Activated CD4-positive, alpha-beta T cell treated with anti-CD3 and anti-CD28 coated beads, Interleukin-2, amount 50 U/mL, for 1 hour (primary cell): Measurements from ENCODE around the gene RGMA.
"Not testable (repeated sequence)": the region's sequence is repeated elsewhere in the genome, so short reads cannot be mapped to it uniquely, and the experiment has no call there.

Experiments used
- DNase-seq: peaks from one replicate; pipeline ENCODE4 v3.0.0-alpha.2; 2020

RGMA gene

DNA sequence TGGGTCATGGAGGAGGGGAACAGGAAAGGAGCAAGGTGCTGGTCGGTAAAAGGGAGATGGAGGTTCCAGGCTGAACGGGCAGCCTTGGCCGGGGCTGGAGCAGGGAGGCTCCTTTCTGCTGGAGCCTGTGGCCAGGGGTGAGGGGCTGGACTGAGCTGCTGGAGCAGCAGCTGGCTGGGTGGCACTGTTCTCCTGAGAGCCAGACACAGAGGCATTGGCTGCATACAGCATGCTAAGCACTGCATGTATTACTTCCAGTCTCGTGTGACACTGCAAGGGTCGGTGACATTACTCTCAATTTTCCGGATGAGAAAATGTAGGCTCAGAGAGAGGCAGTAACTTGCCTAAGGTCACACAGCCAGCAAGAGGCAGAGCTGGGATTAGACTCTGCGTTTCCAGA, 42.3 kb downstream of the RGMA start:
- no peak for DNase-seq

DNA sequence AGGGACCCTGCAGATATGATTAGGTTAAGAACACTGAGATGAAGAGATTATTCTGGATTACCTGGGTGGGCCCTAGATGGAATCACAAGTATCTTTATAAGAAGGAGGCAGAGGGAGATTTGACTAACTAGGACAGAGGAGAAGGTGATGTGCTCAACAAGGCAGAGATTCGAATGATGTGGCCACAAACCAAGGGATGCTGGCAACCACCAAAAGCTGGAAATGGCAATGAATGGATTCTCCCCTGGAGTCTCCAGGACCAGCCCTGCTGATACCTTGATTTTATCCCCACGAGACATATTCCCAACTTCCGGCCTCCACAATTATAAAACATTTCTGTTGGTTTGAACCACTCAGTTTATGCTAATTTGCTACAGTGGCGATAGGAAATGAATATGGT, 42.9 kb downstream of the RGMA start:
- no peak for DNase-seq

DNA sequence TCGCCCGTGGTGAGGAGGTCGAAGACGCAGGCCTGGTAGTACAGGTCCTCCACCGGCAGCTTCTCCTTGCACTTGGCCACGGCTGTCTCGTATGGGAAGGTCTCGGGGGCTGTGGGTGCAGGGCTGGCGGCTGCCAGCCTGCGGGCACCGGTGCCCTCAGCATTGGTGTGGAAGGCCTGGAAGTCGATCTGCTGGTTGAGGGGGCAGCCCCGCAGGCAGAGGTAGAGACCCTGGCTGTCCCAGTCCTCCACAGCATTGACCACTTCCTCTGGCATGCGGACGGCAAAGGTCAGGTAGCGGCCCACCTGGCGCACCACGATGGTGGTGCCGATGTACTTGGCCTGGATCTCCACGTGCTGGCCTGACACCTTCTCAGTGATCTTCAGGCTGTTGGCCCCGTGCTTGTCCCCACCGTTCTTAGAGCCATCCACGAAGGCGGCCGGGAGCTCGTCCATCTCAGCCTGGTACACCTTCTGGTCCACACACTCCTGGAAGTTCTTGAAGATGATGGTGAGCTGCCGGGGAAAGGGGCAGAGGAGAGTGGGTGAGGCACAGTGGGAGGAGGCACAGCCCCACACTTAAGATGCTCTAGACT, 43.7 kb downstream of the RGMA start:
- DNase-seq = no peak

DNA sequence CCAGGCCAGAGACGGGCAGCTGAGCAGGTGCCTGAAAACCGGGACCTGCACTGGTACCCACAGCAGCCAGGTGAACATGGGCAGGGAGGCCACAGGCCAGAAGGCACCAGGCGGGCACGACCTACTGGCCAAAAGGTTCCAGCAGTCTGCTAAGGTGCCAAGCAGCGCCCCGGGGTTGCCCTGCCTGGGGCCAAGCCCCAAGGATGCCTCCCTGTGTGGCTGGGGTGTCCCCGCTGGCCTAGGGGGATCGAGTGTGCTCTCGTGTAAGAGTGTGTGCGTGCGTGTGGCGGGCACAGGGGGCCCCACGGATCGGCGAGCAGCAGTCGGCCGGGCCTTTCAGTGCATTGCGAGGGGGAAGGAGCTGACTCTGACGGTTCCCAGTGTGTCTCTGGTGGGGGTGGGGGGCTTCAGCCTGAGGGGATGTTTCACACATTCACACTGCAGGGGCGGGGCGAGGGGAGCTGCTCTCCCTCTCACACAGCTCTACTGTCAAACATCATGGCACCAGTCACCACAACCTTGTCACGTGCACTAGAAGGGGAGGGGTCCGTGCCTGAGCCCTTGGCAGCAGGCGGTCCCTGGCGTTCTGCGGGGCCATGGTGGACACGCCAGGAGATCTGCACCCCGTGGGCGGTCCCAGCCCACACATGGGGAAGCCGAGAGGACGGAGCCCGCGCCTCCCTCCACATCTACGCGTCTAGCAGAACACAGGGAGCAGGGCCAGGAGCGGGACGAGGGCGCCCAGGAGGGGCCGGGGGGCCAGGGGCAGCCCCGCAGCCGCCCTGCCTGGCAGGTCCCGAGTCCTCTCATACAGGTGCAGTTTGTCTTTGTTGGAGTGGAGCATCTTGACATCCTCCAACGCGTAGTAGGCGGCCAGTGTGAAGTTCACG, 44.5 kb downstream of the RGMA start:
- DNase-seq = no peak

DNA sequence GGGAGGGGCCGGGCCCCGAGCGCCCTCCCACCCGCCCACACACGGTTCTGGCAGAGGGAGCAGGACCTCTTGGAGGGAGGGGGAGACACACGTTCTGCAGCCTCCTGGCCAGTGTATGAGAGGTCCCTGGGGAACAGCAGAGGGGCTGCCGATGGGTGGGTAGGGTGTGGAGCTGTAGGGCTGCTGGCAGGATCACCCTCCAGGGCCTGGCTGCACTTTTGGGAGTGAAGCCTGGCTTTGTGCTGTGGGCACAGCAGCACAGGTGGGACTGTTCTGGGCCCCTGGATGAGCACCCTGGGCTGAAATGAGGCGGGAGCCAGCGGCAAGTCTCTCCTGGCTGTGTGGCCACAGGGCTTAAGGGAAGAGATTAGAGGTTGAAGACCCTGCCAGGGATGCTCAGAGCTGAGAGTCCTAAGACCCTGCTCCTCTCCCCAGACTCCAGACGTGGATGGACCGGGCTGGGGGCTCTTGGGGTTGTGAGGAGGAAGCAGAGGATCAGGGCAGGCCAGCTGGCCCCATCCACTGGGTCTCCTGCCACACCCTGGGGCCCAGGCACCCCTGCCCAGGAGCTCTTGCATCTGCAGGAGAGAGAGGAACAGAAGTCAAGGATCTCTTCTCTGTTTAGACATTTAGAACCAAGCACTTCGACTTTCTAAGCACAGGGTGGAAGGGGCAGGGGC, 45.2 kb downstream of the RGMA start:
- DNase-seq = no peak

DNA sequence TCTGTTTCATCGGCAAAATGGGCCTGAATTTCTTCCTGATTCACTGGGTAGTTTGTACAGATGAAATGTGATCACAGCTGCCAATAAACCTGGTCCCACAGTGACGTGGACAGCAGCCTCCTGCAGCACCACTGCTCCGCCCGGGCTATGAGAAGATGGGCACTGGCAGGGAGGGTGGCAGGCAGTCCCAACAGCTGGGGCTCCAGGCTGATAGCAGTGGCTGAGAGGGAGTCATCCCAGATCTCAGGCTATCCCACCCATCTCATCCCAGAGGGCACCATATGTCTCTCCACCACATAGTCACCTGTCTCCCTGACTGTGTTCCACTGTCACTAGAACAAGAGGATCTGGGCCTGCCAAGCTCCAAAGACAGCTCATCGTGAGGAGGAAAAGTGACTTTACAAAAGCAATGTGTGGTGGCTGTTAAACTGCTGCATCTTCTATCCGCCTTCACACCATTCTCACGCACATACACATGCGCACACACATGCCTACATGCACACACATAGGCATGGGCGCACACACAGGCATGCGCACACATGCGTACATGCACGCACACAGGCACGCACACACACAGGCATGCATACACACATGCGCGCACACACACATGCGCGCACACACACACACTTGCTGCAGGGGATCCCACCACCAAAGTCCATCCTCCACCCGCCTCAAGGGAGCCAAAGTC, 46.2 kb downstream of the RGMA start:
- no peak for DNase-seq

DNA sequence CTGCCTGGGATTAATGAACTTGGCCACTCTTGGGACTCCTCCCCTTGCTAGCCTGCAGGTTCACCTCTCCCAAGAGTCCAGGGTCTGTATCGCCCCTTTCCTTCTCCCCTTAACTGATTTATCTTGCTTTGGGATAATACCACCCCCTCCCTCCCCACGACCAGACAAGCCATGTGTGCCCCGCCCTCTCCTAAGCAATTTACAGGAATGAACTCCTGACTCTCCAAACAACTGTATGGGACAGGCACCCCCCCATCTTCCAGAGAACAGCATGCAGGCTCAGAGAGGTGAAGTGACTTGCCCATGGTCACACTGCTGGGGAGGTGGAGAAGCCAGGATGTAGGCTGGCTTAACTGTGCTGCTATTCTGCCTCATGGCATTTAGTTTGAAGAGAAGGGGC, 46.8 kb downstream of the RGMA start:
- DNase-seq = no peak

DNA sequence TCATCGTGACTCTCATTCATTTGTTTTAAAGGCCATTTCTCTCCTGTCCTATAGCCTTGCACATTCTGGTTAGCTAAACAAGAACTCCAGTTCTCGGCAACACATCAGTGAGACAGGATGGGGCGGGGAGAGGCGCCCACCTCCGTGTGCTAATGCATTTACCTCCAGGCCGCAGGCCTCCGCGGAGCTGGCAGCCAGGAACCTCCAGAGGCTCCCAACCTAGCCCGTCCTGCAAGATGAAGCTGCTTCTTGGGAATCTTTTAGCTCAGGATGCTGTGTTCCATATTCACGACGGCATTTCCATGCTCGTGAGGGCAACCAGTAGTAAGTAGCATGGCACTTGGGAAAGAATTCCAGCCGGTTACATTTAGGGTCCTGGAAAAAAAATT, 47.9 kb downstream of the RGMA start:
- no peak for DNase-seq

DNA sequence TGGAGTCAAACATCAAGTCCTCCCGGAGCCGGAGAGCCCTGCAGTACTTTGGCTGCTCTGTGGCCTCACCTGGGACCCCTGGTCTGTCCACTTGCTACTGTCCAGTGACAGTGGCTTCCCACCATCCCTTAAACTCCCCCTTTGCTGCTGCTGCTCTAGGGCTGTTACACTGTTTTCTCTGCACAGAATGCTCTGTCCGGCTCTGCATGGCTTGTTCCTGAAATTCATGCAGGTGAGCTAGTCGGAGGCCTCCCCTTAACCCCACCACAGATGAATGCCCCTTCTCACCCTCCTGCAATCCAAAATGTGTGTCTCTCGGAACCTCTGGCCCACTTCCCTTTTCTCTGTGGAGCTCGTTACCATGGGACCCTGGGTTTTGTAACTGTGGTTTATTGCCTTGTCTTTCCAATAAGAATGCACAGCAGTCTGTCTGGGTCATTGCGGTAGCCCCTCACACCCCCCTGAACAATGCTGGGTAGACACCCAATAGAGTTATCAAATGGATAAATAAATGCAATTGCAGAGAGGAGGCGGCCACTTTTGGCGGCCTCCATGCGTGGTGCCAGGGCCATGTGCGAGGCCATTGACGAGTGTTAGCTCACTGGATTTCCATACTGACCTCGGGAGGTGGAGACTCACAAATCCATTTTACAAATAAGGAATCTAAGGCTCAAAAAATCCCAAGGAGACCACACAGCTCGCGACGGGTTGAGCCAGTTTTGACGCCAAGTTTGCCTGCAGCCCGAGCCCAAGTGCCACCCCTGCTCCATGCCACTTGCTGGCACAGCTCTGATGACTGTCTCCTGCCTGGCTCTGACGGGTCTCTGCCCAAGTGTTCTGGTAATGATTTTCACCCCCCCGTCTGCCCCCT, 48.5 kb downstream of the RGMA start:
- no peak for DNase-seq

DNA sequence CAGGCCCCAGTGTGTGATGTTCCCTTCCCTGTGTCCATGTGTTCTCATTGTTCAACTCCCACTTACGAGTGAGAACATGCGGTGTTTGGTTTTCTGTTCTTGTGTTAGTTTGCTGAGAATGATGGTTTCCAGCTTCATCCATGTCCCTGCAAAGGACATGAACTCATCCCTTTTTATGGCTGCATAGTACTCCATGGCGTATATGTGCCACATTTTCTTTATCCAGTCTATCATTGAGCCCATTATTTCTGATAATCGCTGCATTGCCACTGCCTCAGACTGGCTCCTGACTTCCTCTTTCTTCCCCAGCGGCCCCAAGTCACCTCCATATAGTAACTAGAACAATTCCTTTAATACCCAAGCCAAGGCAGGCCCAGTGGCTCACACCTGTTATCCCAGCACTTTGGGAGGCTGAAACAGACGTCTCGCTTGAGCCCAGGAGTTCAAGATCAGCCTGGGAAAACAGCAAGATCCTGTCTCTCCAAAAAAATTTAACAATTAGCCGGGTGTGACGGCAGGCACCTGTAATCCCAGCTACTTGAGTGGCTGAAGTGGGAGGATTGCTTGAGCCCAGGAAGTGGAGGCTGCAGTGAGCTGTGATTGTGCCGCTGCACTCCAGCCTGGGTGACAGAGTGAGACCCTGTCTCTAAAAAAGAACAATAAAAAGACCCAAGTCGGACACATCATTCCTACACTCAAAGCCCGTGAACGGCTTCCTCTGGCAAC, 49.3 kb downstream of the RGMA start:
- DNase-seq = not testable (repeated sequence)

DNA sequence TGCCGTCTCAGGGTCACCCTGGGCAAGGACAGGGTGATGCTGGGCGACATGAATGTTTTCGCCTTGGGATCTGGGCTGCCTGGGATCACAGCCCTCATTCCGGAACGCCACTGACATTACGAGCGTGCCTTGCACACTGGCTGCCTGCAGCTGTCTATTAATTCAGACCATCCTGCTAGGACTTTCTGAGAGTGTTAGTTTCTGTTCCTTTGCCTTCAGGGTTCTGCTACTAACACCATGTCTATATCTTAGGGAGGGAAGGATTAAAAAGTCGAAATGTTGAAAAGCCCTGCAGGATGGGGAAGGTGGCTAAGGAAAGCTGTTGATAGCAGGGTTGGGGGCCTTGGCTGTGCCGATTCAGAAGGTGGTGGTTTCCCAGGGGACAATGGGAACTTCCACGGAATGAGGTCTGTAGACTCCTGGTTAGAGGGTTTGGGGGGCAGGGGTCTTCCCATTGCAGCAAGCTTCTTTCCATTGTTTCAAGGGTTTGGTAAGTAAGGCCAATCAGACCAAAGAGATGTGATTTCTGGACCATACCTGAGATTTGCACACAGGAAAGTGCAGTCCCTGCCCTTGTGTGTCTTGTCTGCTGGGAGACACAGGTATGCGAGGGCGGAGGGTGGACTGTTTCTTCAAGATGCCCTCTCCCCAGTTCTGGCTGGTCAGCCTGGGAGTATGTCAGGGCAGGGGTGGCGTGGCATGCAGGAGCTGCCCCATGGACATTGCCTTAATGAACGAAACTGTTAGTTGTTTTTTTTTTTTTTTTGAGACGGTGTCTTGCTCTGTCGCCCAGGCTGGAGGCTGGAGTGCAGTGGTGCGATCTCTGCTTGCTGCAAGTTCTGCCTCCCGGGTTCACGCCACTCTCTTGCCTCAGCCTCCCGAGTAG, 50.9 kb downstream of the RGMA start:
- no peak for DNase-seq

DNA sequence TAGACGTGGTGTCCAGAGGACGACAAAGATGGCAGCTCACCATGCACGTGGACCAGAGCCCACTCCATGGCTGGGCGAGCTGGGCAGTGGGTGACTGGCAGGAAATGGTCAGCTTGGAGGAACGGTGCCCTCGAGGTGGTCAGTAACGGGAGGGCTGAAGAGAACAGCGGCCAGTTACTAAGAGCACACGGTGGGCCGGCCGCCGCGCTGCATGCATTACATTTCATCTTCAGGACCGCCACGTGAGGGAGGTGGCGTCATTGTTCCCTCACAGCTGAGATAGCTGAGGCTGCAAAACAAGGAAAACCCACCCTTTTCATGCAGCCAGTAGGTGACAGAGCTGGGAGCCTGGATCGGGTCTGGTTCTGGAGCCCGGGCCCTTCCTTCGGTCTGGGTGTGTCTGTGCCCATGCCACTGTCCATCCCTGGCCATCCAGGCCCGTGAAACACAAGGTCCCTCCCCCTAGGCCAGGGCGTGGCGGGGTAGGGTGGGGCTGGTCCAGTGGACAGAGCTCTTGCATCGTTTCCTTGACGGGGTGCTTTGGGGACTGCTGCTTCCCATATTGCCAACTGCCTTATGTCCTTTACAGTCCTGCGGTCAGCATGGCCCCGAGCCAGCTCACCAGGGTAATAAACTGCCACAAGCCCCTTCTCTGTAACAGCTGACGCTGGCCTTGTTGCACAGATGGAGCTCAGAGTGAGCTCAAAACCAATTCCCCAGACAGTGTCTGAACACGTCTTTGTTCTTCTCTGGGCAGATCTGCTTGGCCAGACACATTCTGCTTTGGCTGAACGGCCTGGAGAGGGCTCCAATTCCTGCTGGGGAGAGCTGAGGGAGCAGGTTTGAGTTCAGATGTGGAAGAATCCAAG, 51.8 kb downstream of the RGMA start:
- no peak for DNase-seq

DNA sequence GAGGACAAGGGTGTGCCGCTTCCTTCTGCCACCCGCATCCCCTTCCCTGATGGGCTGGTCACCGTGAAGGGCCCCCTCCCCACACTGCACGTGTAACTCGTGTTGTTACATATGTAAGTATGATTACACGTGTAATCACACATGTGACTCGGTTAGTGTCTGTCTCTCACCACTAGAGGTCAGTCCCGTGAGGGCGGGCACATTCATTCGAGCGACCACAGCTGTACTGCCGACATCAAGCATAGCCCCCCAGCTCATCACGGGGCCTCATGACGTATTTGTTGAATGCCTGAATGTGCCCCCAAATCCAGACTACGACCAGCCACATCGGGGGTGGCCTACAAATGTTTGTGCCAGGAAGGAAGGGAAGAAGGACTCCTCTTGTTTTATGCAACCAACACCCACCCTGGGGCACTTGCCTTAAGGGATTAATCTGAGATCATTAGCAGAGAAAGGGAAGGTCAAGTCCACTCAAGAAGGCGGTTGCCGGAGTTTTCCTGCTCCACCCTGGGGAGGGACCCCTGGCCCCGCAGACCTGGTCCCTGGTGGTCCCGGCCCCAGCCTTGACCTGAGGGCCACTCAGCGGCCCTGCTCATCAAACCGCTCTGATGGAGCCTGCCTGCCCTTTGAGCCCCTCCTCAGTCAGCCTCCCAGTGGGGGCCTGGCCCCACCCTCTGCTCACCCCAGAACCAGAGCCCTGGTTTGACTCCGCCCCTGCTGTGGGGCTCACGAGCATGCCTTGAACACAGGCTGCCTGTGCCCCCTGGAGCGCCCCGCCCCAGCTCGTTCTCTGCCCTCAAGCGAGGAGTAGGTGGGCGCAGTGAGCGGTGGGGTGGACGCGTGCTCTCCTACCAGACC, 52.8 kb downstream of the RGMA start:
- peak; percentile 35 for DNase-seq

DNA sequence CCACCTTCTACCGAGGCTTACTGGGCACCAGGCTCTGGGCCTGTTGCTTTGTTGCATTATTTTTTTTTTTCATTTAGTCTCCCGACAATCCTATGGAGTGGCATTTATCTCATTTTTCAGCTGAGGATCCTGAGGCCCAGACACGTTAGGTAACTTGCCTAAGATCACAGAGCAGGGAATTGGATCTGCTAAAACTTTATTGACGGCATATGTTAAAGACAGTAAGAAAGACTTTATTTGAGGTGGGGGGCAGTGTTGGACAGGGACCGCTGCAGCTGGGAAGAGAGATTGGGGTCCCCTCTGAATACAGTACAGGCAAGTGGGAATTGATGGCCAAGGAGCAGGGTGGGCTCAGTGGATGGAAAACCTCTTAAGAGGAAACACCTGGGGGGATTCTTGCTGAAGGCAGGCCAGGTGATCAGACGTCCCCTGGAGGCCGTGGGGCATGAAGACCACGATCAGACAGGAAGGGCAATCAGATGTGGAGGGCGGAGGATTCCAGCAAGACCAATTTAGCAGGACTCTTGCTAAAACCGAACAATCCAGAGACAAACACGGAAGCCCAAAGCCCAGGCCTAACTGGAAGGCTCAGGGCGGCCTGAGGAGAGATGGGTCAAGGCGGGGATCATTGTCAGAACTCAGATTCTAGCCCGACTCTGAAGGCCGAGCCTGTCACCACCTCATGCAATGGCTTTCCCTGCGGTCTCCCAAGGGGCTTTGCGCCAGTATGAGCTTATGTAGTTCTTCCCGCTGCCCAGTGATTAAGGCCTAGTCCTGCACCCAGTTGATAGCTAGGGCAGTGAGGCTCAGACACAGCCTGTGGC, 53.7 kb downstream of the RGMA start:
- no peak for DNase-seq

DNA sequence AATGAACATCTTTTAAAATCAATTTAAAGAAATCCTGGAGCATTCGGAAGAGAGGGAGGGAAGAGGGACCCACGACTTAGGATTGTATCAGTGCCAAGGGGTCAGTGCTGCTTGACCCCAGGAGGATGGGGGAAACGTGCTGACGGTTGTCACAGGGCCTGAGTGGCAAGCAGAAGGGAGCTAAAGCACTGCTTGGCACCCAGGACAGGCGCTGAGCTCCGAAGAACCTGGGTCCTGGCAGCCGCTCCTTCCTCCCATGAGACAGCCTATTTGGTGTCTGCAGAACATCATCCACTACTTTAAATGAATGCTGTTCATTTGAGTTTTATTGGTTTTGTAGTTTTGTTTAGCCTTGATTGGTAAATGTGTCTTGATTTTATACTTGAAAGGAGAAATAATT, 54.5 kb downstream of the RGMA start:
- DNase-seq = no peak

DNA sequence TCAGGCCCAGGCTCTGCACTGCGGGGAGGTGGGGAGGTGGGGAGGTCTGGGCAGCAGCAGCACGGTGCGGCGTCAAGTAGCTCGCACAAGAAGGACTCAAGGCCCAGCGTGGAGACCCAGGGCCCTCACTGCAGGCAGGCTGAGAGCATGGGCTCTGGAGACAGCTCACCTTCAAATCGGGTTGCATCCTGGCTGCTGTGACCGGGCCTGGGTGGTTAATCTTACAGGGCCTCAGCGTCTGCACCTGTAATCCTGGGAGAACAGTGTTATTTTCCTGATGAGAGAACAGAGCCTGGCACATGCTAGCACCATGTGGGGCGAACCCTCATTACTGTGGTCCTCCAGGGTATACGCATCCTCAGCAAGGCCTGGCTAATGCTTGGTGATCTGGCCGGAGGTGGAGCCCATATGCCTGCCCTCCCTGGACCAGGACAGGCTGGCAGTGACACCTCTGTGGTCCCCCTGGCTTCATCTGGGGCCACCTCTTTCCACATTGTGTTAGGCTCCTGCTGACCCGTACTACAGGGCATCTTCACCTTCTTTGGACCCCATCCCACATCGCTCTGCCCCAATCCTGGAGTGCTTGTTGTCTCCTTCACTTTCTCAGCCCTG, 55.5 kb downstream of the RGMA start:
- no peak for DNase-seq

DNA sequence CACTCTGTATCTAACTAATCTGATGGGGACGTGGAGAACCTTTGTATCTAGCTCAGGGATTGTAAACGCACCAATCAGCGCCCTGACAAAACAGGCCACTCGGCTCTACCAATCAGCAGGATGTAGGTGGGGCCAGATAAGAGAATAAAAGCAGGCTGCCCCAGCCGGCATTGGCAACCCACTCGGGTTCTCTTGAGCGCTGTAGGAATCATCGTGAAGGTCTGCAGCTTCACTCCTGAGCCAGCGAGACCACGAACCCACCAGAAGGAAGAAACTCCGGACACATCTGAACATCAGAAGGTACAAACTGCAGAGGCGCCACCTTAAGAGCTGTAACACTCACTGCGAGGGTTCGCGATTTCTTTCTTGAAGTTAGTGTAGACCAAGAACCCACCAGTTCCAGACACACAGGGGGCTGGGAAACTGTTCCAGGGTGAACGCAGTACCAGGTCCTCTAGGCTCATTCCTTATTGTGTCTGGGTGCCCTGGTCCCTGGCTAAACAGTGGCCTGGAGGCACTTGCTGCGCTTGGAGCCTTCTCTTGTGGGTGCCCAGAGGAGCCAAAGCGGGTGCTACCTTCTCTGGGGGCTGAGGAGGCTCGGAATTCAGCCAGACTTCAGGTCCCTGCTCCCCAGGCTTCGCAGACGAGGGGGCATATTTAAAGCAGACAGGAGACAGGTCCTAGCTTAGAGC, 56.4 kb downstream of the RGMA start:
- not testable (repeated sequence) for DNase-seq
